GM18951 (cell line): Measurements from ENCODE around the gene VPS4A.

ENCODE experiments used
- POLR2A ChIP-seq: IDR thresholded peaks from 4 replicates; pipeline ENCODE4 v1.6.1; 2011; ENCODE audit warnings: mild to moderate bottlenecking; ENCODE audit not compliant: insufficient read length, insufficient read depth; ENCODE audit errors: extremely low read depth
- in situ Hi-C: fragments of 300-500 bp; cut with MboI; formaldehyde crosslinking; loops from one replicate; pipeline ENCODE4 v1.12.0; 2022; ENCODE audit warnings: low sequenced_read_pairs, mixed read lengths, inconsistent platforms; ENCODE audit not compliant: unreplicated experiment

The VPS4A gene

DNA sequence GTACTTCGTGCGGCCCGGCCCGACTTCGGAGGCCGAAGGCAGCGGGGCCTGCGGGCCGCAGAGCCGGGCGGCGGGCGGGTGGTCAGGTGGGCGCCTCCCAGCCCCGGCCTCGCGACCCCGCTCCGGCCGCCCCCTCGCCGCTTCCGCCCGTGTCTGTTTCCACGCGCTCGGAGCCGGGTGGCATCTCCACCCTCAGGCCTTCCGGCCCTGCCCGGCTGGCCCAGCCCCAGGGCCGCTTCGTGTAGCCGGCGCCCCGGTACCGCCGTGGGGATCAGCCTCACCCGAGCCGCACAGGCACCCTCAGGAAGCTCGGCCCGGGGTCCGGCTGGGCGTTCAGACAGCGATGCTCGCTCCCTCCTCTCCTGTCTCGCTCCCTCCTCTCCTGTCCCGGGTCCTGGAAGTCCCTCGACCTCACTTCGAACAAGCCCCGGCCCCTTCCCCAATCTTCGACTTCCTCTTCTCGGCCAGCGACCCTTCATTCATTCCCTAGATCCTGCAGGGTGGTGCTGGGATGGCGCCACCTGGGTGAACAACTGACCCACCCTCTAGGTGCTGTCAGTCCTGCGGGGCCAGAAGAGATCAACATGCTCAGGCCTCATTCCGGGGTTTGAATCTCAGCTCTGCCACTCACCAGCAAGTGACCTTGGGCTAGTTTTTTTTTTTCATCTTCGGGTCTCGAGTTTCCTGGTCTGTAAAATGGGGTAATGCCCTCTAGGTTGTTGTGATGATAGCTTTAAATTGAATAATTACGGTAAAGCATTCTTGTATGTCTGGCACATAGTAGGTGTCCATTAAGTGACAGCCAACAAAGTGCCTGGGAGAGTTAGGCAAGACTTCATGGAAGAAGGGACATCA, 610 bp downstream of the VPS4A start:
- TF ChIP-seq POLR2A: no peak
- in situ Hi-C loops: no loop called here

DNA sequence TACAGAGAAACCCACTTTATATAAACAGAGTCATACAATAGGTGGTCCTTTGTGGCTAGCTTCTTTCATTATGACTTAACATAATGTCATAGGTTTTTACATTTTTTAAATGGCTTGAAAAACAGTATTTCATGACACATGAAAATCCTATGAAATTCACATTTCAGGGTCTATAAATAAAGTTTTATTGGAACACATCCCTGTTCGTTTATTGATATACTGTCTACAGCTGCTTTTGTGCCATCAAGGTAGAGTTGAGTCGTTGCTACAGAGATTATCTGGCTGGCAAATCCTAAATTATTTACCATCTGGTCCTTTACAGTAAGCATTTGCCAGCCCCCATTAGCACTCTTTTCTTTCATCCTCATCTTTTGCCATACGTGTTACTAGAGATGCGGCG, 2.3 kb downstream of the VPS4A start:
- TF ChIP-seq POLR2A: no peak
- in situ Hi-C loops: no loop called here

DNA sequence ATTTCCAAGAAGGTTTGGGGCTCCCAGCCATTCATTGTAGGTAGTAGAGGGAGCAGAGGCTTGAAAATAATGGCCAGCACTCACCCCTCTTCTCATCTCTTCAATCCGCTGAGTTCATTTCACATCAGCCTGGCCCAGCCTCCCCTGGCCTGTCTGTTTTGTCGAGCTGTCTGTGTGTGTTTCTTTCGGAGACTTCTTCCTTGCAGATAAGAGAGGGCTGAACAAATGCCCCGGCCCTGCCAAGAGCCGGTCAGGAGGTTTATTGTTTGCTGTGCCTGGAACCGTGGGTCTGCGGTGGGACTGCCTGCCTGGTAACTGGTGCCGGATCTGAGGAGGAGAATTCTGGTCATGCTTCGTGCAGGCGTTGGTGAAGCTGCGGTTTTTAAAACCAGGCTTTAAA, 3.4 kb downstream of the VPS4A start:
- in situ Hi-C loops: no loop called here
- TF ChIP-seq POLR2A: no peak

DNA sequence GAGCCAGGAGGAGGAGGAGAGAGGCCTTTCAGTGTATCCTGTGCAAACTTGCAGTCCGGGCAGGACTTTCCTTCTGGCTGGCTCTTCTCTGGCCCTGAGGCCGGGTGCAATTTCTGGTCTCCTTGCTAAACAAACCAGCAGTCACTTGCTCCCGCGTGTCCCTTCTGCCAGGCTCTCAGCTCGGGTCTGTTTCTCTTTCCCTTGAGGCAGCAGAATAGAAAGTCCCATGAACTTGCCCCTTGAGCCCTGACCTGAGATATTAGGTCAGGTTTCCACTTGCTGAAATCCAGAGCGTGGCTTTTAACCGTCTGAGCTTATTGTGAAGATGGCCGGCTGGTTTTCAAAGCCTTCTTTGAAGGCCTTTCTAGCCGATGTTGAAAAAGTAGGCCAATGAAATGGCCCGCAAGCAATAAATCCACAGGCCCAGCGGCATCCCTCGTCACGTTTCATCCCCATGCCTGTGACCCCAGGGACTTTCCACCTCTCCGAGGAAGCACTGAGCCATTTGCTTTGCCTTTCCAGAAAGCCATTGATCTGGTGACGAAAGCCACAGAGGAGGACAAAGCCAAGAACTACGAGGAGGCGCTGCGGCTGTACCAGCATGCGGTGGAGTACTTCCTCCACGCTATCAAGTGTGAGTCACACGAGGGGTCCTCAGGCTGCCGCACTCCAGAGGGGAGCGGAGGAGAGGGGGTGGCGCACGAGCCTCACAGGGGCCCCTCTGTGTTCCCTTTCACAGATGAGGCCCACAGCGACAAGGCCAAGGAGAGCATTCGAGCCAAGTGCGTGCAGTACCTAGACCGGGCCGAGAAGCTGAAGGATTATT, 4.5 kb downstream of the VPS4A start:
- in situ Hi-C loops: no loop called here
- no peak for TF ChIP-seq POLR2A

DNA sequence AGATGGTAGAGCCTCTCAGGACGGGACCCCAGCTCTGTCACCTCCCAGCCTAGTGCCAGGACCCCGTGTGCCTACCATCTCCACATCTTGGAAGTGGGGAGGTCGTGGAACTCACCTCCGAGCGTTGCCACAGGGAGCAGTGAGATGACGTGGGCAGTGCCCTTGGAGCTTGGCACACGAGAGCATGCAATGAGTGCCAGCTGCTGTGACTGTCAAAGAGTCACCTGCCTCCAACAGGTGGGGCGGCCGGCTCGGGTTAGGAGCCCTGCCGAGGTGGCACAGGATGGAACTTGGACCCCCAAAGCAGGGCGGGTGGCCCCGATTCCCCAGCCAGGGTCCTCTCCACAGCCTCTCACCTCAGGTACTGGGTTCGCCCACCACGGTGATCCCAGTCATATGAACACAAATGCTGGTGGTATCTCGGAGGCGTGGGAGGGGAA, 5.5 kb downstream of the VPS4A start:
- in situ Hi-C loops: no loop called here
- no peak for TF ChIP-seq POLR2A

DNA sequence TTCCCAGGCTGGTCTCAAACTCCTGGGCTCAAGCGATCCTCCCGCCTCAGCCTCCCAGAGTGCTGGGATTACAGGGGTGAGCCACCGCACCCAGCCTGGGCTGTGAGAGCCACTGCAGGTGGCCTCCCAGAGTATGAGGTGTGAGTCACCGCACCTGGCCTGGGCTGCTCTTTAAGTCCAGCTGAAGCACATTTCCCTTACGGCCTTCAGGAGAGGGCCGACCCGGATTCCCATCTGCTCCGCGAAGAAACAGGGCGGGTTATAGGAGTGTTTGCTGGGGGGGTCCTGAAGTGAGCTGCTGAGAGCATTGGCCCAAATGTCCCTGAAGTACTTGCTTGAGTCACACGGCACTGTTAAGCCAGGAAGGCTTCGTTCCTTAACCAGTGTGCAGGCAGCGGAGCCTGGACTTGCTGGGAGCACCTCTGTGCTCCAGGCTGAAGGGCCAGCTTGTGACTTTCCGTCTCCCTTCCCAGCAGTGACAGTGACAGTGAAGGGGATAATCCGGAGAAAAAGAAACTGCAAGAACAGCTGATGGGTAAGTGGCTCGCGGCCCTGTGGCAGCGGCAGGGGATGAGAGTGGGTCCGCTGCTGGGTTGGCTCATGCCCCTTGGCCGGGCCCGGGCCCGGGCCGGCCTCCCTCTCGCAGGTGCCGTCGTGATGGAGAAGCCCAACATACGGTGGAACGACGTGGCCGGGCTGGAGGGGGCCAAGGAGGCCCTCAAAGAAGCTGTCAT, 7.2 kb downstream of the VPS4A start:
- no peak for TF ChIP-seq POLR2A
- in situ Hi-C loops: no loop called here

DNA sequence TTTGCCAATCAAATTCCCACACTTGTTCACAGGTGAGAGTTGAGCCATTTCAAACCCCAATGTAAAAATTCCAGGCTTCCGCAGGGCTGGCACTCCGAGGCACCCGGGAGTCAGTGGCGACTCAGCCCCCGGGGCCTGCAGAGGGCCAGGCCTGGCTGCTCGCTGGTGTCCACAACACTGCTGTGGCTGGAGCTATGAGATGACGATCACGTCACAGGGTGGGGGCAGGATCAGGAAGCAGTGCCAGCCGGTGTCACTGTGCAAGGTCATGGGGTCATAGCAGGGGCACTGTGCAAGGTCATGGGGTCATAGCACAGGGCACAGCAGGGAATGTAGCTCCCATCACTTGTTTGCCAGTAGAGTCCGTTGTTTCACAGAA, 7.8 kb downstream of the VPS4A start:
- TF ChIP-seq POLR2A: no peak
- in situ Hi-C loops: no loop called here

DNA sequence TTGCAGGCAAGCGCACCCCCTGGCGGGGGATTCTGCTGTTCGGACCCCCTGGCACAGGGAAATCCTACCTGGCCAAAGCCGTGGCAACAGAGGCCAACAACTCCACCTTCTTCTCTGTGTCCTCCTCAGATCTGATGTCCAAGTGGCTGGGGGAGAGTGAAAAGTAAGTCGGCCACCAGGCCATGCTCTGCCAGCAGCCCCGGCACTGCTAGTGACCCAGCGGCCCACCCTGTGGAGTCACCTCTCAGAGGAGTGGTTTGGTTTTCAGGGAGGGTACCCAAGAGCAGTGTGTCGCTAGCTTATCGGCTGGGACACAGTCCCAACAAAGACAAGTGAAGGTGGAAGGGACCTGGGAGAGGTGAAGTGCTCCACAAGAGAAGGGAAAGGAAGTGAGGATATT, 8.2 kb downstream of the VPS4A start:
- in situ Hi-C loops: no loop called here
- TF ChIP-seq POLR2A: no peak

DNA sequence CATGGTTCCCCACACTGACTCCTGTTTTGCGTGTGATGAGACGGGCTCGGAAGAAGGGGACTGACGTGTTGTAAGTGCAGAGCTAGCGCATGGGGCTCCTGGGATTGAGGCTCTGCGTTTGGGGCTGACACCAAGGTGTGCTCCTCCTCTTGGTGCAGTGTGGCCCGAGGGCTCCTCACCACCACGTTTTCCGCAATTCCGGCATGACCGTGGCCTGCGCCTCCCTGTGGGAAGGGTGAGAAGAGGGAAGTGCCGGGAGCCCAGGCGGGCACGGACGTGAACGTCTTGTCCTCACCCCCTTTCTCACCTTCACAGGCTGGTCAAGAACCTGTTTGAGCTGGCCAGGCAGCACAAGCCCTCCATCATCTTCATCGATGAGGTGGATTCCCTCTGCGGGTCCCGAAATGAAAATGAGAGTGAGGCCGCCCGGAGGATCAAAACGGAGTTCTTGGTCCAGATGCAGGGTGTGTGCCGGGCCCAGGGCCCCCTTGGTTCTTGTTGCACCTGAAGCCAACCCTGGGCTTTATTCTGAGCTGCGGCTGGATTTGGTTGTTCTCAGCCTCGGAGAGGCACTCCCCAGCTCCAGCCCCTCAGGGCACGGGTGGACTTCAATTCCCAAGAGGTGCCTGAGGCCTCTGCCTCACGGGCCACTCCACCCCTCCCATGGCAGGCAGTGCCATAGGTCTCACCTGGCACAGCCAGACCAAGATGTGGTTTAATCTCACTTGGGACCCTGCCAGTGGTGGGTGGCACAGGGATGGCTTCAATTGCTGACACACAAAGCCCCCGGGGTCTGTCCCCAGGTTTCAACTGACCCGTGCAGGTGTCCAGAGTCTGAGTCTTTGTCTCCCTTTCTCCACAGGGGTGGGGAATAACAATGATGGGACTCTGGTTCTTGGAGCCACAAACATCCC, 8.9 kb downstream of the VPS4A start:
- in situ Hi-C loops: no loop called here
- no peak for TF ChIP-seq POLR2A

DNA sequence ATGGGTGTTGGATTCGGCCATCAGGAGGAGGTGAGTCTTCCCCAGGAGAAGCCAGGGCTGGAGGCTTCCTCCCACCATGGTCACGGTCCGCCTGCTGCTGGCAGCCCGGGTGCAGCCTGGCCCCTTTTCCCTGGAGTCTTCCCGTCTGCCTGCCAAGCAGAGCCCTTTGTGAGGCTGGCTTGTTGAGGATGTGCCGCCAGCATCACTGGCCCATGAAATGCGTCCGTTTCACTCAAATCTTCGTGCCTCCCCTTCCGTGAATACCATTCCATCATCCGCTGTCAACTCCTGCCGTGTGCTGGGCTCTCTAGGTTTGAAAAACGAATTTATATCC, 9.6 kb downstream of the VPS4A start:
- in situ Hi-C loops: no loop called here
- peak; percentile 19 for TF ChIP-seq POLR2A

DNA sequence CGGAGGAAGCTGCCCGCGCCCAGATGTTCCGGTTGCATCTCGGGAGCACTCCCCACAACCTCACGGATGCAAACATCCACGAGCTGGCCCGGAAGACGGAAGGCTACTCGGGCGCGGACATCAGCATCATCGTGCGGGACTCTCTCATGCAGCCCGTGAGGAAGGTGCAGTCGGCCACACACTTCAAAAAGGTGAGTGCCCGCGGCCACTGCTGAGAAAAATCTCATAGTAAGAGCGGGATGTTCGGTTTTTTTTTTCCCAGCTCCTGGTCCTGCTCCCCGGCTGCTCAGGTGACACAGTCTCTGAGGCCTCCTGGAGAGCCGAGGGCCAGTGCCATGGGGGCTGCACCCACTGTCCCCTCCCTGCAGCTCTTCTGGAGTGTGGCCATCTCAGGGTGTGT, 9.9 kb downstream of the VPS4A start:
- in situ Hi-C loops: no loop called here
- no peak for TF ChIP-seq POLR2A

DNA sequence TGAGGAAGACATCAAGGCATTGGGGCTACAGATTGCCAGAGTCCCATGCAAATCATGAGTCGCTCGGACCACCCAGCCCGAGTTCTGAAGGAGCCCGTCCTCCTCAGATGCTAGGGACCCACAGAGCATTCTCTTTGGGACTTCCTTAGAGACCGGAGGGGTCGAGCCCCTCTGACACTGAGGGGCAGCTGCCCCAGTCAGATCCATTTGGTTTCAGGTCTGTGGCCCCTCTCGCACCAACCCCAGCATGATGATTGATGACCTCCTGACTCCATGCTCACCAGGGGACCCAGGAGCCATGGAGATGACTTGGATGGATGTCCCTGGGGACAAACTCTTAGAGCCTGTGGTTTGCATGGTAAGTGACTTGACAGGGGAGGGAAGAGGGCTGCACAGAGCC, 11.2 kb downstream of the VPS4A start:
- in situ Hi-C loops: no loop called here
- TF ChIP-seq POLR2A: no peak

DNA sequence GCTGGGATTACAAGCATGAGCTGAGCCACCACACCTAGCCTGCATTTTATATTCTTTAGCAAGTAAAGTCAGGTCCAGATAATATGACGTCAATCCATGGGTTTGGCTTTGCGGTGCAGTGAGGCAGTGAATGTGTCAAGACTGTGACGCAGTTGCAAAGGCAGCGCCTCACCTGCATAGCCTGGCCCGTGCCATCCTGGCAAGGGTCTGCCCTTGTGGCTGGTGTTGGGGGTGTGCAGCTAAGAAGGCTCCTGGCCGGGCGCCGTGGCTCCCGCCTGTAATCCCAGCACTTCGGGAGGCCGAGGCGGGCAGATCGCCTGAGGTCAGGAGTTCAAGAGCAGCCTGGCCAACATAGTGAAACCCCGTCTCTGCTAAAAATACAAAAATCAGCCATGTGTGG, 12.3 kb downstream of the VPS4A start:
- no peak for TF ChIP-seq POLR2A
- in situ Hi-C loops: no loop called here

DNA sequence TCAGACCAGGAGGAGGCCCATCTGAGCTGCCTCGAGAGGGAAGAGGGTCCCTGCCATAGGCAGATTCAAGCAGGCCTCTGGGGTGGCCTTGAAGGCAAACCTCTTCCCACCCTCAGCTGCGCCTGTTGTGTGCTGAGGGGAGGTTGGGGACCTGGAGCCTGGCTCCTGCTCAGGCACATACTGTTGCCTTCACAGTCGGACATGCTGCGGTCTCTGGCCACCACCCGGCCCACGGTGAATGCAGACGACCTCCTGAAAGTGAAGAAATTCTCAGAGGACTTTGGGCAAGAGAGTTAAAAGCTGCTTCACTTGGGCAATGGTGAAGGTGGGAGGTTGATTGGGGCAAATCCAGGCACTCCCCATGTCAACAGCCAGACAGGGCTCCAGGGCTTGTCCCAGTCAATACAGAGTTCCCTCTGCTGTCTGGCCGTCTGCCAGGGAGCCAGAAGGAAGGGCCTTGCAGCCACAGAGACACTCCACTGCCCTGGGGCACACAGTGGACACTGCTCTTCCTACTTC, 12.9 kb downstream of the VPS4A start:
- no peak for TF ChIP-seq POLR2A
- in situ Hi-C loops: no loop called here
